GM19452 (cell line): Measurements from ENCODE around the gene BAZ1B.
"Not testable (repeated sequence)": the region's sequence is repeated elsewhere in the genome, so short reads cannot be mapped to it uniquely, and the experiment has no call there.

ENCODE experiments used
- ATAC-seq: cut with Tn5 transposase; IDR thresholded peaks from one replicate; pipeline ENCODE4 v1.9.1; 2021; ENCODE audit not compliant: unreplicated experiment

The BAZ1B gene

GRCh38 chr7:73429215-73429614, 92.9 kb downstream of the BAZ1B start:
- ATAC-seq = no peak

GRCh38 chr7:73427902-73428787, 93.9 kb downstream of the BAZ1B start:
- ATAC-seq = no peak

DNA sequence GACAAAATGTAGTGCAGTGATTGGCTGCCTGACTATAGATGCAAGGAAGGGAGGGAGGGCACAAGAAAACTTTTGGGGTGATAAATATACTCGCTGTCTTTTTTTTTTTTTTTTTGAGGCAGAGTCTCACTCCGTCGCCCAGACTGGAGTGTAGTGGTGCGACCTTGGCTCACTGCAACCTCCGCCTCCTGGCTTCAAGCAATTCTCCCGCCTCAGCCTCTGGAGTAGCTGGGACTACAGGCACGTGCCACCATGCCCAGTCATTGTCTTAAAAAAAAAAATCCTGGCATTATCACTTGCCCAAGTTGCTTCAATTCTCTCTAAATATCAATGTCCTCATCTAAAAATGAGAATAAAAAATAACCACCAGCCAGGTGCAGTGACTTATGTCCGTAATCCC, 96.1 kb downstream of the BAZ1B start:
- ATAC-seq = no peak

DNA sequence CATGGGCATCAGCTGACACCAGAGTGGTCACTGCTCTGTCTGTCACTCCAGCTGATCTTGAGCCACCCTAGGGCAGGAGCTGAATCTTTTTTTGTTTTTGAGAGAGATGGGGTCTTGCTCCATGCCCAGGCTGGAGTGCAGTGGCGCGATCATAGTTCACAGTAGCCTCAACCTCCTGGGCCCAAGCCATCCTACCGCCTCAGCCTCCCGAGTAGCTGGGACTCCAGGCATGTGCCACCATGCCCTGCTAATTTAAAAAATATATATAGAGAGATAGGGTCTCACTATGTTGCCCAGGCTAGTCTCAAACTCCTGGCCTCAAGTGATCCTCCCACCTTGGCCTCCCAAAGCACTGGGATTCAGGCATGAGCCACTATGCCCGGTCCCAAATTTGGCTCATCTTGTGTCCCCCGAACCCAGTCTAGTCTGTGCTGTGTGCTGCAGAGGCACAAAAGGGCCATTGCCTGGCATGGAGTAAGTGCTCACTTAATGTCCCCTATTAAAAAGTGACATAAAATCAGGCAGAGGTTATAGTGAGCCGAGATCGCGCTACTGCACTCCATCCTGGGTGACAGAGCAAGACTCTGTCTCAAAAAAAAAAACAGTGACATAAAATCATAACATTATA, 96.6 kb downstream of the BAZ1B start:
- ATAC-seq = no peak

GRCh38 chr7:73424489-73424885, 97.6 kb downstream of the BAZ1B start:
- no peak for ATAC-seq

DNA sequence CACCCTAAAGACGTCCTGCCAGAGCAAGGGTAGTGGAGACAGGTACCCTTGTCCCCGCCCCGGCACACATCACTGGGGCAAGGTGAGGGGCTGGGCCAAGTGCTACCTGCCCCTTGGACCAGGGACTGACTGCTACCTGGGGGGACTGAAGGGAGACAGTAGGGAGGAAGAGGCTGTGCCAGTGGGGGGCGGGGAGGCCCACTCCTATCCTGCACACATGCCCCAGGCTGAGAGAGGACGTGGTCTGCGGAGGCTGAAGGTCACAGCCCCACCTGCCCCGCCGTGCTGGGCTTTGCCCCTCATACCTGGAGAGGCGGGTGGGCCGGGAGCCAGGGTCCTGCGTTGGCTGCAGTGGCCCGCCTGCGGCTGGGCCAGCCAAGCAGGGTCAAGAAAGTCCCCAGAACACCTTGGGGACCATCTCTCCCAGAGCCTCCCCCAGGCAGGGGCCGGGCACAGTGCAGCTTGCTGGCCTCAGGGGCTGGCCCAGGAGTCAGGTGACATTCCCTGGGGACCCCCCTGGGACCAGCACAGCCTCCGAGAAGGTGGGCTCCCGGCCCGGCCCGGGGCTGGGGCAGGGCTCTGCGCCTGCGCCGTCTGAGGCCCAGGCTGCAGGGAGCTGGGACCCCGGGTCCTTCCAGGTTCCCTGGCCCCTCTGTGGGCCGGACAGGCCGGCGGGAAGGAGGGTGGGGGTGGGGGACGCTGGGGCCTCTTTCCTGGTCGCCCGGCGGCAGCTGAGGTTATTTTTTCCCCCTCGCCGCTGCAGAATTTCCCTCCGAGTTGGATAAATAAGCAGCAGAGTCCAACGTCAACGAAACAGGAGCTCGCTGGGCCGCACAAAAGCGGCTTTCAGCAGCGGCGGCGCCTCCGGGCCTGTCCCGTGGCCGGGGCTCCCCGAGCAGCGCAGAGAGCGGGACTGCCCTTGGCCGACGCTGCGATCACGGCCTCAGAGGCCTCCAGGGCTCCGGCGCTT, 98.3 kb downstream of the BAZ1B start:
- no peak for ATAC-seq

- not testable (repeated sequence) for ATAC-seq
These were observed 101.5 kb downstream of the BAZ1B start for GRCh38 chr7:73420610-73421009.

- not testable (repeated sequence) for ATAC-seq
These were observed 102.1 kb downstream of the BAZ1B start for GRCh38 chr7:73420016-73420415.

DNA sequence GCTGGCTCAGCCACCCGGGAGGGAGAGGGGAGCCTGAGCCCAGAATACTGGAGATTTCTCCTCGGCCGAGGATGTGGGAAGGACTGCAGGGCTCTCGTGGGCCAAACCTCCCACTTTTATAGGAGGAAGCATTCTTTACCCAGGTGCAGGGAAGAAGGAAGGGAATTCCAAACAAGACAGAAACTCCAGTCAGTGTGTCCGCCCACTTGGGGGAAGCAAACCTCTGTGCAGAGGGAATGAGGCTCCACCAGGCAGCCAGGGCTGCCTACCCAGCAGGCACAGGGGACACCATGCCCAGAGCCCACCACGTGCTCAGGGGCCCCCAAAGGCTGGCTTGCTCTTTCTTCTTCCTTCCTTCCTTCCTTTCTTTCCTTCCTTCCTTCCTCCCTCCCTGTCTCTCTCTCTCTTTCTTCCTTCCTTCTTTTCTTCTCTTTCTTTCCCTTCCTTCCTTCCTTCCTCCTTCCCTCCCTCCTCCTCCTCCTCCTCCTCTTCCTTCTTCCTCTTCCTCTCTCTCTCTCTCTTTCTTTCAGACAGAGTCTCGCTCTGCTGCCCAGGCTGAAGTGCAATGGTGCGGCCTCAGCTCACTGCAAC, 103.9 kb downstream of the BAZ1B start:
- no peak for ATAC-seq

DNA sequence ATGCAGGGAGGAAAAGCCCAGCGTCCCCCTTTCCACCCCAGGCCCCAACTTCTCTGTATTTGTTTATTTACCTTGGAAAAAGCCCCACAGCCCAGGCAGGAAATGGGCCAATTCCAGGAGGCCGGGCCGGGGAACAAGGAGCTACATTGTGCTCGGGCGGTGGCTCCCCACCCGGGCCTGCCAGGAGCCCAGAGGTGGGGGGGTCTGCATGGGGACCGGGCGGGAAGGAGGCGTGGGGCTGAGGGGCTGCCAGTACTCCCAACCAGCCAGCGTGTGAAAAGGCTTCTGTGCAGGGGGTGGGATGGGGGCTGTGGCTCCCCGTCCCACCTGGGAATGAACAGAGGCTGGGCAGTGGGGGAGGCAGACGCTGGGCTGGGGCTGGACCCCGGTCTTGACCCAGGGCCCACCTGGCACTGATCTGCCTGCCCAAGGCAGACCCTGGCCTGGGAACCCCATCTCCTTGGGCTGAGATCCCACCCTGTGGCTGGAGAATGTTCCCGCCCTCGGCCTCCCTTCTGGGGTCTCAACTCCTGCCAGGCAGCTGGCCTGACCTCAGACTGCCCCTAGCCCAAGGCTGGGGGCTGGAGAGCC, 111.5 kb downstream of the BAZ1B start:
- ATAC-seq = not testable (repeated sequence)

- ATAC-seq = not testable (repeated sequence)
These were observed 117.2 kb downstream of the BAZ1B start for GRCh38 chr7:73404860-73405259.

DNA sequence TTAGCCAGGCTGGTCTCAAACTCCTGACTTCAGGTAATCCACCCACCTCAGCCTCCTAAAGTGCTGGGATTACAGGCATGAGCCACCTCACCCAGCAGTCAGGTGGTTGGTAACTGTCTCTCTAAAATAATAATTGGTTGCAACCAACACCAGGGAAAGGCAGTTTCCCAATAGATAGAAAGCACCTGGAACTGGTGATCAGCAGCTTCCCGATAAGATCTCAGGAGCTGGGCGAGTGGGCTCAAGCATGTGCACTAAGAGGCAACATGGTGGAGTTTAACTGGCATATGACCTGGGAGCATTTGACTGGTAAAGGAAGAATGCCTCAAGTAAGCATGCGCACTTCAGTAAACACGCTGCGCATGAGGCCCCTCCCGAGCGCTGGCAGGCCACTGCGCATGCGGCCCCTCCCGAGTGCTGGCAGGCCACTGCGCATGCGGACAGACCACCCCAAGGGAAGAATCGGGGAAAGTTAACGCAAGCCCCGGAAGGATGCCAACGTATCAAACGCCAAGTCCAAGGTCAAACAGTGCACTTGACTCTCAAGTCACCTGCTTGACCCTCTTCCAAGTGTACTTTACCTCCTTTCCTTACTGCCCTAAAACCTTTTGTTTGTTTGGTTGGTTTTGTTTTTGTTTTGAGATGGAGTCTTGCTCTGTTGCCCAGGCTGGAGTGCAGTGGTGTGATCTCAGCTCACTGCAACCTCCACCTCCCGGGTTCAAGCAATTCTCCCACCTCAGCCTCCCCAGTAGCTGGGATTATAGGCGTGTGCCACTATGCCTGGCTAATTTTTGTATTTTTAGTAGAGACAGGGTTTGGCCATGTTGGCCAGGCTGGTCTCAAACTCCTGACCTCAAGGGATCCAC, 122.7 kb downstream of the BAZ1B start:
- ATAC-seq = not testable (repeated sequence)

- no peak for ATAC-seq
These were observed 124.4 kb downstream of the BAZ1B start for GRCh38 chr7:73397521-73398281.

- ATAC-seq = no peak
These were observed 126.3 kb downstream of the BAZ1B start for GRCh38 chr7:73395538-73396503.

DNA sequence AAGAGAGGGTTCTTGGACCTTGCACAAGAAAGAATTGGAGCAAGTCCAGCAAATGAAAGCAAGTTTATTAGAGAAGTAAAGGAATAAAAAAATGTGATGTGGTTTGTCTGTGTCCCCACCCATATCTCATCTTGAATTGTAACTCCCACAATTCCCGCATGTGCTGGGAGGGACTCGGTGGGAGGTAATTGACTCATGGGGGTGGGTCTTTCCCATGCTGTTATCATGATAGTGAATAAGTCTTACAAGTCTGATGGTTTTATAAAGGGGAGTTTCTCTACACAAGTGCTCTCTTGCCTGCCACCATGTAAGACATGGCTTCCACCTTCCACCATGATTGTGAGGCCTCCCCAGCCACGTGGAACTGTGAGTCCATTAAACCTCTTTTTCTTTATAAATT, 127.7 kb downstream of the BAZ1B start:
- no peak for ATAC-seq

DNA sequence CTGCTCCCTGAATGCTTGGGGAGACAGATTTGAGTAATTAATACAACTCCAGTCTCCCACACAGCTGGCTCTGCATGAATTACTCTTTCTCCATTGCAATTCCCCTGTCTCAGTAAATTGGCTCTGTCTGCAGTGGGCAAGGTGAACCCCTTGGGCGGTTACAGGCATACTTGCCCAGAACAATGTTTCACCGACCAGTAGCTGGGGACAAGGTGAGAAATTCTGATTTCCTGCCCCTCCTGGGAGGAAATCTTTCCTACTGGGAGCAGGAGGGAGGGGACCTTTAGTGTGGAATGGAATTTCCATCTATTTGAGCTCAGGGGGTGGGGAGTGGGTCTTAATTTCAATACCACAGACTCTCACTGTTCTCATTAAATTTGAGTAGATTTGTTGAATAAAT, 130.7 kb downstream of the BAZ1B start:
- no peak for ATAC-seq
